HEK293 (cell line): ENCODE results near the gene ZNF540.

Source experiments
- HOXA7 ChIP-seq: sonication (generic); formaldehyde crosslinking; IDR thresholded peaks from 2 replicates; pipeline ENCODE4 v1.8.1; 2022; ENCODE audit warnings: missing genetic modification reagents, borderline replicate concordance
- HOXC10 ChIP-seq: sonication (generic); formaldehyde crosslinking; IDR thresholded peaks from 2 replicates; pipeline ENCODE4 v1.8.1; 2023; ENCODE audit warnings: mild to moderate bottlenecking, missing genetic modification reagents
- IKZF3 ChIP-seq: fragments of 450-650 bp; IDR thresholded peaks from 2 replicates; pipeline ENCODE4 v1.5.0; 2018; ENCODE audit warnings: missing biosample characterization, mild to moderate bottlenecking, missing genetic modification characterization, moderate library complexity
- KLF1 ChIP-seq: fragments of 450-650 bp; formaldehyde crosslinking; IDR thresholded peaks from 2 replicates; pipeline ENCODE4 v1.5.1; 2016; ENCODE audit warnings: missing biosample characterization, missing genetic modification characterization
- ZBTB8A ChIP-seq: fragments of 450-650 bp; formaldehyde crosslinking; IDR thresholded peaks from 2 replicates; pipeline ENCODE4 v1.5.1; 2016; ENCODE audit warnings: missing biosample characterization, missing genetic modification characterization
- ZEB2 ChIP-seq: fragments of 450-650 bp; formaldehyde crosslinking; IDR thresholded peaks from 2 replicates; pipeline ENCODE4 v1.5.1; 2016; ENCODE audit warnings: missing biosample characterization, missing genetic modification characterization
- ZNF133 ChIP-seq: fragments of 450-650 bp; formaldehyde crosslinking; IDR thresholded peaks from 2 replicates; pipeline ENCODE4 v1.5.1; 2016; ENCODE audit warnings: missing biosample characterization, missing genetic modification characterization
- ZNF155 ChIP-seq: fragments of 450-650 bp; formaldehyde crosslinking; IDR thresholded peaks from 2 replicates; pipeline ENCODE4 v1.5.1; 2016; ENCODE audit warnings: missing biosample characterization, missing genetic modification characterization
- ZNF16 ChIP-seq: fragments of 450-650 bp; formaldehyde crosslinking; IDR thresholded peaks from 2 replicates; pipeline ENCODE4 v1.5.1; 2016; ENCODE audit warnings: low read depth, missing biosample characterization, missing genetic modification characterization
- ZNF211 ChIP-seq: fragments of 450-650 bp; formaldehyde crosslinking; IDR thresholded peaks from 2 replicates; pipeline ENCODE4 v1.5.1; 2016; ENCODE audit warnings: low read depth, missing biosample characterization, missing genetic modification characterization
- ZNF23 ChIP-seq: fragments of 450-650 bp; formaldehyde crosslinking; IDR thresholded peaks from 2 replicates; pipeline ENCODE4 v1.5.1; 2016; ENCODE audit warnings: missing biosample characterization, missing genetic modification characterization, borderline replicate concordance
- ZNF274 ChIP-seq, 2 experiments: fragments of 200-500 bp in 1 of 2; fragments of 450-650 bp in 1 of 2; sonication (Bioruptor generic) in 1 of 2; formaldehyde crosslinking in 1 of 2; IDR thresholded peaks; 2 replicates each; pipeline versions ENCODE4 v1.5.1 to v1.6.1; 2014 to 2016; ENCODE audit warnings: borderline replicate concordance in 1 of 2, inconsistent platforms in 1 of 2, low read length in 1 of 2, missing biosample characterization in 1 of 2, missing genetic modification characterization in 1 of 2
- ZNF302 ChIP-seq: fragments of 450-650 bp; formaldehyde crosslinking; IDR thresholded peaks from 2 replicates; pipeline ENCODE4 v1.5.1; 2016; ENCODE audit warnings: missing biosample characterization, missing genetic modification characterization, low read depth
- ZNF341 ChIP-seq: fragments of 450-650 bp; formaldehyde crosslinking; IDR thresholded peaks from 2 replicates; pipeline ENCODE4; 2016; ENCODE audit warnings: low read depth, missing biosample characterization, missing genetic modification characterization
- ZNF394 ChIP-seq: fragments of 450-650 bp; formaldehyde crosslinking; IDR thresholded peaks from 2 replicates; pipeline ENCODE4 v1.5.1; 2016; ENCODE audit warnings: missing biosample characterization, missing genetic modification characterization, mild to moderate bottlenecking, moderate library complexity, borderline replicate concordance
- ZNF404 ChIP-seq: fragments of 450-650 bp; formaldehyde crosslinking; IDR thresholded peaks from 2 replicates; pipeline ENCODE4 v1.5.1; 2017; ENCODE audit warnings: missing biosample characterization, missing genetic modification characterization
- ZNF571 ChIP-seq: fragments of 450-650 bp; formaldehyde crosslinking; IDR thresholded peaks from 2 replicates; pipeline ENCODE4 v1.5.0; 2017; ENCODE audit warnings: missing biosample characterization, missing genetic modification characterization
- ZNF626 ChIP-seq: fragments of 450-650 bp; sonication (Bioruptor Pico); formaldehyde crosslinking; IDR thresholded peaks from 2 replicates; pipeline ENCODE4 v1.5.1; 2018; ENCODE audit warnings: missing biosample characterization, missing genetic modification characterization, inconsistent platforms
- ZNF701 ChIP-seq: fragments of 450-650 bp; formaldehyde crosslinking; IDR thresholded peaks from 2 replicates; pipeline ENCODE4 v1.5.1; 2016; ENCODE audit warnings: missing biosample characterization, missing genetic modification characterization
- ZNF747 ChIP-seq: fragments of 450-650 bp; formaldehyde crosslinking; IDR thresholded peaks from 2 replicates; pipeline ENCODE4 v1.5.1; 2016; ENCODE audit warnings: missing biosample characterization, missing genetic modification characterization
- ZNF76 ChIP-seq: fragments of 450-650 bp; formaldehyde crosslinking; IDR thresholded peaks from 2 replicates; pipeline ENCODE4; 2016; ENCODE audit warnings: low read depth, missing biosample characterization, missing genetic modification characterization, borderline replicate concordance
- TF ChIP-seq, protein P1 (sequence below): fragments of 450-650 bp; formaldehyde crosslinking; IDR thresholded peaks from 2 replicates; pipeline ENCODE4 v1.5.1; 2016; ENCODE audit warnings: missing biosample characterization, missing genetic modification characterization
- TF ChIP-seq, protein P2 (sequence below): fragments of 450-650 bp; formaldehyde crosslinking; IDR thresholded peaks from 2 replicates; pipeline ENCODE4 v1.5.1; 2016; ENCODE audit warnings: missing biosample characterization, missing genetic modification characterization
- TF ChIP-seq, protein P3 (sequence below): fragments of 450-650 bp; formaldehyde crosslinking; IDR thresholded peaks from 2 replicates; pipeline ENCODE4 v1.5.1; 2016; ENCODE audit warnings: missing biosample characterization, missing genetic modification characterization, low read depth
- TF ChIP-seq, protein P4 (sequence below): fragments of 450-650 bp; formaldehyde crosslinking; IDR thresholded peaks from 2 replicates; pipeline ENCODE4 v1.5.1; 2016; ENCODE audit warnings: missing biosample characterization, missing genetic modification characterization
- TF ChIP-seq, protein P5 (sequence below): sonication (generic); formaldehyde crosslinking; IDR thresholded peaks from 2 replicates; pipeline ENCODE4 v1.8.1; 2022; ENCODE audit warnings: mild to moderate bottlenecking, moderate library complexity, missing genetic modification reagents
- TF ChIP-seq, protein P6 (sequence below): fragments of 450-650 bp; formaldehyde crosslinking; IDR thresholded peaks from 2 replicates; pipeline ENCODE4 v1.5.1; 2016; ENCODE audit warnings: missing biosample characterization, missing genetic modification characterization

The ZNF540 gene

DNA sequence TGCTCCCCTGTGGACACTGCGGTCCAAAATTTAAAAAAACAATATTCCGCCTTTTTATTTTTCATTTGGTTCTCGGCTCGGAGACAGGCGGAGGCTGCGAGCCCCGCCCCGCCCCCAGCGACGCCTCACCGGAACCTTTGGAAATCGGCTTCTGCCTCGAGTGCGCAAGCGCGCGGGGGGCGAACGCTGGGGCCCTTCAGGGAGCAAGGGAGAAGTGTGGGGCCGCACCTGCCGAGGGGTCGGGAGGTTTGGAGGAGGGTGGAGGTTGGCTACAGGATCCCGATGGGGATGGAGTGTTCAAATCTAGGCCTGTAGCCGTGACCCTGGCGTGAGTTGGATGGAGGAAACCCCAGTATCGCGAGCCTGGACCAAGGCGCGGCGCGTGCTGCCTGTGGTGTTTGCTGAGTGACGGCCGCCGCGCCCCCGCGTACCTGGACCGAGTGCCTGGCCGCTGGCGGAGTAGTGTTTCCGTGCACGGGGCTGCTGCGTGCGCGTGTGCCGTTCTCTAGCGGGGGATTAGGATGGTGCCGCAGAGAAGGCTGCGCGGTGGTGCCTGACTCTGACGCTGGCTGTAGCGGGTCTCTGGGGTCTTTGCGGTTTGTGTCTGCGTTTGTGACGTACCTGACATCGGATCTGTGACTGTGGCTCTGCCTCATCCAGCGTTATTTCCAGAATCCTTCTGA is 61.2 kb downstream of the ZNF540 start (continued):
- TF ChIP-seq, protein P1, sequence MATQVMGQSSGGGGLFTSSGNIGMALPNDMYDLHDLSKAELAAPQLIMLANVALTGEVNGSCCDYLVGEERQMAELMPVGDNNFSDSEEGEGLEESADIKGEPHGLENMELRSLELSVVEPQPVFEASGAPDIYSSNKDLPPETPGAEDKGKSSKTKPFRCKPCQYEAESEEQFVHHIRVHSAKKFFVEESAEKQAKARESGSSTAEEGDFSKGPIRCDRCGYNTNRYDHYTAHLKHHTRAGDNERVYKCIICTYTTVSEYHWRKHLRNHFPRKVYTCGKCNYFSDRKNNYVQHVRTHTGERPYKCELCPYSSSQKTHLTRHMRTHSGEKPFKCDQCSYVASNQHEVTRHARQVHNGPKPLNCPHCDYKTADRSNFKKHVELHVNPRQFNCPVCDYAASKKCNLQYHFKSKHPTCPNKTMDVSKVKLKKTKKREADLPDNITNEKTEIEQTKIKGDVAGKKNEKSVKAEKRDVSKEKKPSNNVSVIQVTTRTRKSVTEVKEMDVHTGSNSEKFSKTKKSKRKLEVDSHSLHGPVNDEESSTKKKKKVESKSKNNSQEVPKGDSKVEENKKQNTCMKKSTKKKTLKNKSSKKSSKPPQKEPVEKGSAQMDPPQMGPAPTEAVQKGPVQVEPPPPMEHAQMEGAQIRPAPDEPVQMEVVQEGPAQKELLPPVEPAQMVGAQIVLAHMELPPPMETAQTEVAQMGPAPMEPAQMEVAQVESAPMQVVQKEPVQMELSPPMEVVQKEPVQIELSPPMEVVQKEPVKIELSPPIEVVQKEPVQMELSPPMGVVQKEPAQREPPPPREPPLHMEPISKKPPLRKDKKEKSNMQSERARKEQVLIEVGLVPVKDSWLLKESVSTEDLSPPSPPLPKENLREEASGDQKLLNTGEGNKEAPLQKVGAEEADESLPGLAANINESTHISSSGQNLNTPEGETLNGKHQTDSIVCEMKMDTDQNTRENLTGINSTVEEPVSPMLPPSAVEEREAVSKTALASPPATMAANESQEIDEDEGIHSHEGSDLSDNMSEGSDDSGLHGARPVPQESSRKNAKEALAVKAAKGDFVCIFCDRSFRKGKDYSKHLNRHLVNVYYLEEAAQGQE (tag by site-specific recombination), result peak; percentile 64
- TF ChIP-seq, protein P2, sequence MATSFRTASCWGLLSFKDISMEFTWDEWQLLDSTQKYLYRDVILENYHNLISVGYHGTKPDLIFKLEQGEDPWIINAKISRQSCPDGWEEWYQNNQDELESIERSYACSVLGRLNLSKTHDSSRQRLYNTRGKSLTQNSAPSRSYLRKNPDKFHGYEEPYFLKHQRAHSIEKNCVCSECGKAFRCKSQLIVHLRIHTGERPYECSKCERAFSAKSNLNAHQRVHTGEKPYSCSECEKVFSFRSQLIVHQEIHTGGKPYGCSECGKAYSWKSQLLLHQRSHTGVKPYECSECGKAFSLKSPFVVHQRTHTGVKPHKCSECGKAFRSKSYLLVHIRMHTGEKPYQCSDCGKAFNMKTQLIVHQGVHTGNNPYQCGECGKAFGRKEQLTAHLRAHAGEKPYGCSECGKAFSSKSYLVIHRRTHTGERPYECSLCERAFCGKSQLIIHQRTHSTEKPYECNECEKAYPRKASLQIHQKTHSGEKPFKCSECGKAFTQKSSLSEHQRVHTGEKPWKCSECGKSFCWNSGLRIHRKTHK (tag by site-specific recombination), result no peak
- TF ChIP-seq ZNF341 (tag by site-specific recombination) (0 out of 2 replicates have a peak, but pooled peaks have one; percentile 0), ZNF211 (tag by site-specific recombination) (peak; percentile 76; the same call in 1 of the 2 replicates), ZNF274 (IDR thresholded peaks at IDR 0.05; ENCODE audit: low read length) (no peak), ZNF274 (tag by site-specific recombination; IDR thresholded peaks at IDR 0.05; ENCODE audit: borderline replicate concordance) (0 out of 2 replicates have a peak, but pooled peaks have one; percentile 56), ZBTB8A (tag by site-specific recombination) (no peak), ZNF302 (tag by site-specific recombination) (peak; percentile 86; the same call in 1 of the 2 replicates), ZNF394 (tag by site-specific recombination) (peak; percentile 6; the same call in 1 of the 2 replicates), HOXC10 (no peak), ZEB2 (tag by site-specific recombination) (peak; percentile 100), ZNF571 (tag by site-specific recombination) (no peak), ZNF16 (tag by site-specific recombination) (no peak), ZNF701 (tag by site-specific recombination) (peak; percentile 84; the same call in 1 of the 2 replicates), ZNF133 (tag by site-specific recombination) (peak; percentile 73), ZNF23 (tag by site-specific recombination) (no peak; the same call in 1 of the 2 replicates), ZNF155 (tag by site-specific recombination) (no peak; the same call in 1 of the 2 replicates), ZNF76 (tag by site-specific recombination) (peak; percentile 87), ZNF747 (tag by site-specific recombination) (no peak), ZNF626 (no peak), IKZF3 (tag by site-specific recombination) (peak; percentile 93; the same call in 1 of the 2 replicates), KLF1 (tag by site-specific recombination) (peak; percentile 95), HOXA7 (CRISPR knock-in tag) (no peak), ZNF404 (tag by site-specific recombination) (peak; percentile 73; the same call in 1 of the 2 replicates)
- TF ChIP-seq, protein P3, sequence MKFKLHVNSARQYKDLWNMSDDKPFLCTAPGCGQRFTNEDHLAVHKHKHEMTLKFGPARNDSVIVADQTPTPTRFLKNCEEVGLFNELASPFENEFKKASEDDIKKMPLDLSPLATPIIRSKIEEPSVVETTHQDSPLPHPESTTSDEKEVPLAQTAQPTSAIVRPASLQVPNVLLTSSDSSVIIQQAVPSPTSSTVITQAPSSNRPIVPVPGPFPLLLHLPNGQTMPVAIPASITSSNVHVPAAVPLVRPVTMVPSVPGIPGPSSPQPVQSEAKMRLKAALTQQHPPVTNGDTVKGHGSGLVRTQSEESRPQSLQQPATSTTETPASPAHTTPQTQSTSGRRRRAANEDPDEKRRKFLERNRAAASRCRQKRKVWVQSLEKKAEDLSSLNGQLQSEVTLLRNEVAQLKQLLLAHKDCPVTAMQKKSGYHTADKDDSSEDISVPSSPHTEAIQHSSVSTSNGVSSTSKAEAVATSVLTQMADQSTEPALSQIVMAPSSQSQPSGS (tag by site-specific recombination), result peak; percentile 60; the same call in 1 of the 2 replicates
- TF ChIP-seq, protein P4, sequence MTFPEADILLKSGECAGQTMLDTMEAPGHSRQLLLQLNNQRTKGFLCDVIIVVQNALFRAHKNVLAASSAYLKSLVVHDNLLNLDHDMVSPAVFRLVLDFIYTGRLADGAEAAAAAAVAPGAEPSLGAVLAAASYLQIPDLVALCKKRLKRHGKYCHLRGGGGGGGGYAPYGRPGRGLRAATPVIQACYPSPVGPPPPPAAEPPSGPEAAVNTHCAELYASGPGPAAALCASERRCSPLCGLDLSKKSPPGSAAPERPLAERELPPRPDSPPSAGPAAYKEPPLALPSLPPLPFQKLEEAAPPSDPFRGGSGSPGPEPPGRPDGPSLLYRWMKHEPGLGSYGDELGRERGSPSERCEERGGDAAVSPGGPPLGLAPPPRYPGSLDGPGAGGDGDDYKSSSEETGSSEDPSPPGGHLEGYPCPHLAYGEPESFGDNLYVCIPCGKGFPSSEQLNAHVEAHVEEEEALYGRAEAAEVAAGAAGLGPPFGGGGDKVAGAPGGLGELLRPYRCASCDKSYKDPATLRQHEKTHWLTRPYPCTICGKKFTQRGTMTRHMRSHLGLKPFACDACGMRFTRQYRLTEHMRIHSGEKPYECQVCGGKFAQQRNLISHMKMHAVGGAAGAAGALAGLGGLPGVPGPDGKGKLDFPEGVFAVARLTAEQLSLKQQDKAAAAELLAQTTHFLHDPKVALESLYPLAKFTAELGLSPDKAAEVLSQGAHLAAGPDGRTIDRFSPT, result peak; percentile 77; the same call in 1 of the 2 replicates
- TF ChIP-seq, protein P5, sequence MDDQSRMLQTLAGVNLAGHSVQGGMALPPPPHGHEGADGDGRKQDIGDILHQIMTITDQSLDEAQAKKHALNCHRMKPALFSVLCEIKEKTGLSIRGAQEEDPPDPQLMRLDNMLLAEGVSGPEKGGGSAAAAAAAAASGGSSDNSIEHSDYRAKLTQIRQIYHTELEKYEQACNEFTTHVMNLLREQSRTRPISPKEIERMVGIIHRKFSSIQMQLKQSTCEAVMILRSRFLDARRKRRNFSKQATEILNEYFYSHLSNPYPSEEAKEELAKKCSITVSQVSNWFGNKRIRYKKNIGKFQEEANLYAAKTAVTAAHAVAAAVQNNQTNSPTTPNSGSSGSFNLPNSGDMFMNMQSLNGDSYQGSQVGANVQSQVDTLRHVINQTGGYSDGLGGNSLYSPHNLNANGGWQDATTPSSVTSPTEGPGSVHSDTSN (CRISPR knock-in tag), result no peak; the same call in 1 of the 2 replicates
- TF ChIP-seq, protein P6, sequence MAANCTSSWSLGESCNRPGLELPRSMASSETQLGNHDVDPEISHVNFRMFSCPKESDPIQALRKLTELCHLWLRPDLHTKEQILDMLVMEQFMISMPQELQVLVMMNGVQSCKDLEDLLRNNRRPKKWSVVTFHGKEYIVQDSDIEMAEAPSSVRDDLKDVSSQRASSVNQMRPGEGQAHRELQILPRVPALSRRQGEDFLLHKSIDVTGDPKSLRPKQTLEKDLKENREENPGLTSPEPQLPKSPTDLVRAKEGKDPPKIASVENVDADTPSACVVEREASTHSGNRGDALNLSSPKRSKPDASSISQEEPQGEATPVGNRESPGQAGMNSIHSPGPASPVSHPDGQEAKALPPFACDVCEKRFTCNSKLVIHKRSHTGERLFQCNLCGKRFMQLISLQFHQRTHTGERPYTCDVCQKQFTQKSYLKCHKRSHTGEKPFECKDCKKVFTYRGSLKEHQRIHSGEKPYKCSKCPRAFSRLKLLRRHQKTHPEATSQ (tag by site-specific recombination), result peak; percentile 99
